IMR-90 (cell line): Measurements from ENCODE around the gene ZNF827. TPM values are rescaled to one million over a fixed set of nuclear protein-coding genes. Genes with fewer than 3 reads are reported as not detected.

Source experiments
- ATAC-seq: fragments of 200-7000 bp; cut with Tn5 transposase; 2 replicates; pipeline ENCODE4 v1.9.1; 2020; ENCODE audit warnings: low read depth, mild to moderate bottlenecking, moderate library complexity
- BruUV-seq: library from RNA; stranded (reverse); fragments of 400-500 nt; replicated peaks from 2 replicates; lab custom pipeline; 2021; lab: Mats Ljungman, UMichigan
- CTCF ChIA-PET: fragments of 300-600 bp; formaldehyde crosslinking; extraction: SDS; loops from one replicate; lab custom pipeline; 2021; ENCODE audit warnings: antibody characterized with exemption; lab: Yijun Ruan, JAX
- POLR2A ChIA-PET: fragments of 300-600 bp; sonication (Branson Sonifier 250); formaldehyde crosslinking; loops from one replicate; lab custom pipeline; 2022; ENCODE audit warnings: antibody characterized with exemption; ENCODE audit not compliant: unreplicated experiment; lab: Charles Lee
- DNase-seq: peaks from one replicate; pipeline ENCODE4 v3.0.0; 2013
- H2AFZ ChIP-seq: replicated peaks from 2 replicates; pipeline ENCODE3; 2013; ENCODE audit warnings: low read length, mild to moderate bottlenecking; ENCODE audit not compliant: poor library complexity
- H2AK5ac ChIP-seq: 2 replicates; pipeline ENCODE4 v1.6.1; 2013; ENCODE audit warnings: low read depth, low read length, inconsistent platforms
- H2AK9ac ChIP-seq: replicated peaks from 2 replicates; pipeline ENCODE3; 2013; ENCODE audit warnings: mild to moderate bottlenecking, low read depth, low read length, moderate library complexity; ENCODE audit not compliant: poor library complexity
- H2BK120ac ChIP-seq: 2 replicates; pipeline ENCODE4 v1.6.1; 2013; ENCODE audit warnings: low read depth, low read length, inconsistent platforms
- H2BK15ac ChIP-seq: 3 replicates; pipeline ENCODE4 v1.6.1; 2013; ENCODE audit warnings: low read depth, low read length, inconsistent platforms
- H2BK20ac ChIP-seq: 2 replicates; pipeline ENCODE4 v1.6.1; 2013; ENCODE audit warnings: low read depth, mild to moderate bottlenecking, inconsistent platforms, low read length, moderate library complexity
- H2BK5ac ChIP-seq: 2 replicates; pipeline ENCODE4 v1.6.1; 2013; ENCODE audit warnings: mild to moderate bottlenecking, low read depth, low read length, inconsistent platforms; ENCODE audit not compliant: poor library complexity, severe bottlenecking
- H3K14ac ChIP-seq: replicated peaks from 2 replicates; pipeline ENCODE4 v1.6.1; 2013; ENCODE audit warnings: low read depth, low read length, inconsistent platforms
- H3K18ac ChIP-seq: 2 replicates; pipeline ENCODE4 v1.6.1; 2013; ENCODE audit warnings: low read depth, low read length, control low read depth
- H3K23ac ChIP-seq: 2 replicates; pipeline ENCODE4 v1.6.1; 2013; ENCODE audit warnings: low read depth, low read length, inconsistent platforms
- H3K27ac ChIP-seq: 2 replicates; pipeline ENCODE4 v1.5.1; 2013; ENCODE audit warnings: mild to moderate bottlenecking, control low read depth, low read length; ENCODE audit not compliant: insufficient read depth
- H3K27me3 ChIP-seq: 2 replicates; pipeline ENCODE4 v1.6.1; 2013; ENCODE audit warnings: low read length; ENCODE audit not compliant: control insufficient read depth, insufficient read depth
- H3K36me3 ChIP-seq: 2 replicates; pipeline ENCODE4 v1.6.1; 2013; ENCODE audit warnings: low read length, mixed read lengths; ENCODE audit not compliant: control insufficient read depth, insufficient read depth
- H3K4ac ChIP-seq: 2 replicates; pipeline ENCODE4 v1.6.1; 2013; ENCODE audit warnings: low read depth, low read length, inconsistent platforms
- H3K4me1 ChIP-seq: 2 replicates; pipeline ENCODE4 v1.6.1; 2013; ENCODE audit warnings: low read length, mixed read lengths; ENCODE audit not compliant: control insufficient read depth, insufficient read depth
- H3K4me2 ChIP-seq: 2 replicates; pipeline ENCODE4 v1.6.1; 2013; ENCODE audit warnings: low read depth, mild to moderate bottlenecking, control low read depth, low read length, moderate library complexity
- H3K4me3 ChIP-seq: 2 replicates; pipeline ENCODE4 v1.5.1; 2013; ENCODE audit warnings: low read depth, mild to moderate bottlenecking, control low read depth, low read length, moderate library complexity; ENCODE audit not compliant: insufficient read depth
- H3K56ac ChIP-seq: 2 replicates; pipeline ENCODE4 v1.6.1; 2013; ENCODE audit warnings: low read length, inconsistent platforms; ENCODE audit not compliant: insufficient read depth; ENCODE audit errors: extremely low read depth
- H3K79me1 ChIP-seq, 2 experiments: 2 replicates each; pipeline ENCODE4 v1.6.1; 2013; ENCODE audit warnings: low read length in 2 of 2, inconsistent platforms in 1 of 2, low read depth in 1 of 2
- H3K9ac ChIP-seq: 2 replicates; pipeline ENCODE4 v1.6.1; 2013; ENCODE audit warnings: low read depth, low read length, control low read depth
- H3K9me1 ChIP-seq: 2 replicates; pipeline ENCODE4 v1.6.1; 2013; ENCODE audit warnings: low read length, inconsistent platforms; ENCODE audit not compliant: insufficient read depth
- H3K9me3 ChIP-seq: 2 replicates; pipeline ENCODE4 v1.6.1; 2013; ENCODE audit warnings: low read length; ENCODE audit not compliant: control insufficient read depth, insufficient read depth
- H4K20me1 ChIP-seq: 2 replicates; pipeline ENCODE4 v1.6.1; 2013; ENCODE audit warnings: low read length, inconsistent platforms; ENCODE audit not compliant: insufficient read depth
- H4K5ac ChIP-seq: 2 replicates; pipeline ENCODE4 v1.6.1; 2013; ENCODE audit warnings: mild to moderate bottlenecking, low read depth, low read length, control low read depth
- H4K8ac ChIP-seq, 2 experiments: 2 replicates each; pipeline ENCODE4 v1.6.1; 2013; ENCODE audit warnings: low read depth in 2 of 2, low read length in 2 of 2, control low read depth in 1 of 2, inconsistent platforms in 1 of 2
- H4K91ac ChIP-seq: 2 replicates; pipeline ENCODE4 v1.6.1; 2013; ENCODE audit warnings: low read depth, low read length, inconsistent platforms; ENCODE audit not compliant: insufficient read depth
- BHLHE40 ChIP-seq: fragments of 150-350 bp; IDR thresholded peaks from 2 replicates; pipeline ENCODE4 v1.6.1; 2016; ENCODE audit warnings: mild to moderate bottlenecking, low read depth, low read length
- CEBPB ChIP-seq: IDR thresholded peaks from 2 replicates; pipeline ENCODE4 v1.6.1; 2012; ENCODE audit warnings: low read depth, low read length, improper control_type of control experiment
- CTCF ChIP-seq: conservative IDR thresholded peaks from 2 replicates; pipeline ENCODE4 v1.5.1; 2012; ENCODE audit warnings: mild to moderate bottlenecking, low read depth, low read length, improper control_type of control experiment
- ELK1 ChIP-seq: fragments of 150-350 bp; IDR thresholded peaks from 2 replicates; pipeline ENCODE4 v1.6.1; 2016; ENCODE audit warnings: low read depth, mild to moderate bottlenecking, low read length, moderate library complexity, borderline replicate concordance
- FOS ChIP-seq: fragments of 150-350 bp; IDR thresholded peaks from 2 replicates; pipeline ENCODE4 v1.6.1; 2016; ENCODE audit warnings: low read depth, low read length
- MAFK ChIP-seq: IDR thresholded peaks from 2 replicates; pipeline ENCODE4 v1.6.1; 2012; ENCODE audit warnings: low read depth, low read length, improper control_type of control experiment
- MAZ ChIP-seq: IDR thresholded peaks from 2 replicates; pipeline ENCODE4 v1.6.1; 2012; ENCODE audit warnings: low read depth, mild to moderate bottlenecking, low read length, improper control_type of control experiment, moderate library complexity, borderline replicate concordance
- MXI1 ChIP-seq: IDR thresholded peaks from 2 replicates; pipeline ENCODE4 v1.6.1; 2012; ENCODE audit warnings: low read depth, mild to moderate bottlenecking, low read length, moderate library complexity, borderline replicate concordance
- NFE2L2 ChIP-seq: fragments of 150-350 bp; IDR thresholded peaks from 2 replicates; pipeline ENCODE4 v1.6.1; 2016; ENCODE audit warnings: low read depth, mild to moderate bottlenecking, low read length
- POLR2A ChIP-seq: IDR thresholded peaks from 2 replicates; pipeline ENCODE4 v1.6.1; 2012; ENCODE audit warnings: mild to moderate bottlenecking, low read depth, low read length
- RCOR1 ChIP-seq: IDR thresholded peaks from 2 replicates; pipeline ENCODE4 v1.6.1; 2012; ENCODE audit warnings: mild to moderate bottlenecking, low read length, improper control_type of control experiment; ENCODE audit not compliant: insufficient replicate concordance
- RFX5 ChIP-seq: IDR thresholded peaks from 2 replicates; pipeline ENCODE4 v1.8.0; 2012; ENCODE audit warnings: low read depth, mild to moderate bottlenecking, low read length, moderate library complexity
- SMC3 ChIP-seq: fragments of 150-350 bp; IDR thresholded peaks from 2 replicates; pipeline ENCODE4 v1.6.1; 2016; ENCODE audit warnings: low read depth, mild to moderate bottlenecking, antibody characterized with exemption, low read length, moderate library complexity
- USF2 ChIP-seq: fragments of 150-350 bp; IDR thresholded peaks from 2 replicates; pipeline ENCODE4 v1.6.1; 2017; ENCODE audit warnings: mild to moderate bottlenecking, antibody characterized with exemption, low read length, low read depth
- WGBS, 2 experiments: methylation state at CpG; one replicate each; pipeline versions ENCODE4 v1.1.5 to v1.1.7; 2013; ENCODE audit warnings: missing lambda C conversion rate in 2 of 2; ENCODE audit not compliant: insufficient read length in 1 of 2; ENCODE audit errors: extremely low coverage in 2 of 2; 5-methylcytosine and 5-hydroxymethylcytosine counted together
- dilution Hi-C: fragments of 300-500 bp; cut with HindIII; formaldehyde crosslinking; loops from one replicate; pipeline ENCODE4 v1.14.3; 2018; ENCODE audit warnings: low sequenced_read_pairs; ENCODE audit not compliant: unreplicated experiment
- in situ Hi-C: fragments of 300-500 bp; cut with MboI; formaldehyde crosslinking; loops from 3 replicates; pipeline ENCODE4 v1.14.3; 2019; ENCODE audit warnings: low sequenced_read_pairs, inconsistent platforms, mixed read lengths
- intact Hi-C: fragments of 100-400 bp; cut with micrococcal nuclease; formaldehyde crosslinking; loops from 2 replicates; pipeline ENCODE4 v1.10.0; 2022
- polyA plus RNA-seq, 3 experiments: library from polyadenylated mRNA; depleted of rRNA; stranded (reverse); fragments of >200 nt; gene quantifications; 2 replicates each; pipeline ENCODE4 v1.2.3, GENCODE V29; 2012; ENCODE audit warnings: low replicate concordance in 1 of 3
- total RNA-seq: library from RNA; depleted of rRNA; stranded (reverse); fragments of >200 nt; gene quantifications from 2 replicates; pipeline ENCODE4 v1.2.3, GENCODE V29; 2012

The ZNF827 gene
- total and polyA plus RNA-seq, 2 of the 4 experiments (the other 2 are of a cell fraction): 6.6 to 31.7 TPM

GRCh38 chr4:145861336-145862318 lies 77.0 kb downstream of the ZNF827 start:
- H3K9me3 ChIP-seq: no peaks in the 10 kb centered on the region
- H2AFZ ChIP-seq: no peak overlapping the region
- no peak overlapping the region for H2BK15ac ChIP-seq
- no peak overlapping the region for H3K4ac ChIP-seq
- no peak overlapping the region for H2BK120ac ChIP-seq
- H3K27me3 ChIP-seq: no peaks in the 10 kb centered on the region
- CTCF ChIA-PET: no interaction called here
- peak overlapping the region; percentile 13 for H2AK9ac ChIP-seq
- dilution Hi-C loops: no loop called here
- H3K9me1 ChIP-seq: peaks cover 5% of the 10 kb centered on the region; the same call in 1 of the 2 replicates
- H3K18ac ChIP-seq: no peak overlapping the region
- POLR2A ChIA-PET: no interaction called here
- no peak overlapping the region for H3K27ac ChIP-seq
- no TSS peak for BruUV-seq
- H3K4me2 ChIP-seq: no peak overlapping the region
- peaks cover 1% of the 10 kb centered on the region; the same call in 1 of the 2 replicates for H3K36me3 ChIP-seq
- no peak overlapping the region for H4K91ac ChIP-seq
- WGBS, 2 experiments: 81% methylated on average over 4 of the region's 16 CpGs; no CpG with 5 or more reads in 1 of the 2 experiments
- ATAC-seq: no peak
- H3K14ac ChIP-seq: no peak overlapping the region
- H3K4me1 ChIP-seq: no peaks in the 10 kb centered on the region; the same call in none of the 2 replicates
- H2AK5ac ChIP-seq: no peak overlapping the region
- H2BK5ac ChIP-seq: no peak overlapping the region
- no peak overlapping the region for H4K5ac ChIP-seq
- no peak overlapping the region for H4K8ac ChIP-seq
- no peak overlapping the region for H3K23ac ChIP-seq
- H3K4me3 ChIP-seq: no peak overlapping the region
- intact Hi-C loops: no loop called here
- no peak overlapping the region for H3K9ac ChIP-seq
- no peaks in the 10 kb centered on the region for H4K20me1 ChIP-seq
- H3K56ac ChIP-seq: no peak overlapping the region
- DNase-seq: no peak
- peaks cover 0 to 17% of the 10 kb centered on the region in 2 experiments; a peak in 2 of 4 replicates for H3K79me1 ChIP-seq
- in situ Hi-C loops: no loop called here
- no peak overlapping the region for H2BK20ac ChIP-seq
- TF ChIP-seq NFE2L2 (no peak), MAFK (no peak), CTCF (no peak), BHLHE40 (no peak), FOS (no peak), SMC3 (no peak), RCOR1 (no peak), CEBPB (no peak), RFX5 (no peak), MAZ (no peak), USF2 (no peak), MXI1 (no peak), ELK1 (no peak), POLR2A (no peak)
